GM12873 (cell line): Measurements from ENCODE around the gene SNX33.
A peak's percentile ranks its signal among the peaks of the same experiment; 100 is the strongest.

ENCODE experiments used
- TF ChIP-seq, protein P1 (sequence below): IDR thresholded peaks from 2 replicates; pipeline ENCODE4 v1.5.1; 2012; ENCODE audit warnings: low read depth, mild to moderate bottlenecking, moderate library complexity, low read length, control low read depth; ENCODE audit not compliant: insufficient read depth; ENCODE audit errors: missing control alignments

Gene SNX33

DNA sequence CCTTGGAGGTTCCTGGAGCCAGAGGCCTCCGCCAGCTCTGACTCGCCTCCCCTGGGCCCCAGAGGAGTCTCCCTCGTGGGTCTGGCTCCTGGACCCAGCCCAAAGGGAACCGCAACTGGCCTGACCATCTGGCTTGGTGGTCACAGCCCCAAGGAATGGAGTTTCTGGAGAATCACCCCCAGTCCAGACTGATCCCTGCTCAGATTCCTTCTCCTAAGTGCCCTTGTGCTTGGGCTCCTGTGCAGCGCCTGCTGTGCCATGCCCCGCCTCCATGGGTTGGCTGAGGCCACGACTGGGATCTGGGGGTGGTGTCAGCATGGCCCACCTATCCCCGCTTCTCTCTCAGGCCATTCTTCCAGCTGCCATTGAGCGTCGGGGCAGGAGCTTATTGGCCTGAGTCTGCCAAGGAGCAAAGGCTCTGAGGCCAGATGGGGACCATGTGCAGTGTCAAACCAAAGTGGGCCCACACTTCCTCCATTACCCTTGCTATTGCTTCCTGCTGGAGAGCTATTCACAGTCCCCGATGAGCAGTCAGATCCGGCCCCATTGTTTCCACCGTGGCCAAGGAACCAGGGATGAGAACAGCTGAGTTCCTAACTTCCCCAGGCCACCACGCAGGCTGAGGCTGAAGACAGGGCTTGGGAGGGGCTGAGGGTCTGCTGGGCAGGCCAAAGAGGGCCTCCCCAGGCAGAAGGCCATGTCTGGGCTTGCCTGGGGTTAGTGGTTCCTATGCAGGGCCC, 46.0 kb downstream of the SNX33 start:
- TF ChIP-seq, protein P1, sequence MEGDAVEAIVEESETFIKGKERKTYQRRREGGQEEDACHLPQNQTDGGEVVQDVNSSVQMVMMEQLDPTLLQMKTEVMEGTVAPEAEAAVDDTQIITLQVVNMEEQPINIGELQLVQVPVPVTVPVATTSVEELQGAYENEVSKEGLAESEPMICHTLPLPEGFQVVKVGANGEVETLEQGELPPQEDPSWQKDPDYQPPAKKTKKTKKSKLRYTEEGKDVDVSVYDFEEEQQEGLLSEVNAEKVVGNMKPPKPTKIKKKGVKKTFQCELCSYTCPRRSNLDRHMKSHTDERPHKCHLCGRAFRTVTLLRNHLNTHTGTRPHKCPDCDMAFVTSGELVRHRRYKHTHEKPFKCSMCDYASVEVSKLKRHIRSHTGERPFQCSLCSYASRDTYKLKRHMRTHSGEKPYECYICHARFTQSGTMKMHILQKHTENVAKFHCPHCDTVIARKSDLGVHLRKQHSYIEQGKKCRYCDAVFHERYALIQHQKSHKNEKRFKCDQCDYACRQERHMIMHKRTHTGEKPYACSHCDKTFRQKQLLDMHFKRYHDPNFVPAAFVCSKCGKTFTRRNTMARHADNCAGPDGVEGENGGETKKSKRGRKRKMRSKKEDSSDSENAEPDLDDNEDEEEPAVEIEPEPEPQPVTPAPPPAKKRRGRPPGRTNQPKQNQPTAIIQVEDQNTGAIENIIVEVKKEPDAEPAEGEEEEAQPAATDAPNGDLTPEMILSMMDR: no peak

DNA sequence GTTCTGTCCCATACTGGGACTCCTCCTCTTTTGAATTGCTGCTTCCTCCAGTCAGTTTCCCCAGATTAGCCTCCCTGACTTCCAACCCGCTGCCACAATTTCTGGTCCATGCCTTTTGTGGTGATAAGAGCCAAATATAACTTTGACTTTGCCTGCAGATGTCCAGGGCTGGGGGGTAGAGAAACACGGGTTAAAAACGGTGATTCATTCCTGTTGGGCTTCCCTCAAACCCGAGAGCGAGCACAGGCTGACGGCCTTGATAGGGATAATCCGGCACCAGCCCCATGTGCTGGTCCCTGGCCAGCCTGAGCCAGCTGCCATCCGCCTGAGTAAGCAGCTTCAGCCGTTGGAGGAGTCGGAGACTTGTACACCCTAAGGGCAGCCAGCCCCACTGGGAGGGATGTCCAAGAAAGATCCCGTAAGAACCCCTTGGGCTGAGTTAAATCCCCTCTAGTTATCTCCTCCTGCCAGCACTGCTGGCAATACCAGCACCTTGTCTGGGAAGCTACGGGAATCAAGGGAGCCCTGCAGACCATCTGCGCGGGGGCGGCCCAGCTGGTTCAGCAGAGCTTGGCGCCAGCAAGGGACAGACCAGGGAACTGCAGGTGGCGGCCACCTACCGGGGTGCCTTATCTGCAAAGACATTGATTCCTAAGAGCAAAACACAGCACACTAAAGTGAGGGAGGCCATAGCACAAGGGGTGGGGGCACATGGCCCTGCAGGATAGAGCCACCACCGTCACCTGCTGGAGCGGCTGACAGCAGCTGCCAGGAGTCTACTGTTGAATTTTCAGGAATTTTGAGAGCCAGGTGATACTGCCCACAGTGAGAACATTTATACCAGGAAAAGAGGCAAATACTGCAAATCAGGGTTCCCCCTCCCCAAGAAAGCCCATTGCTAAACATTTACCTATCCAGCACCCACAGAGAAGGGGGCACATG, 46.8 kb downstream of the SNX33 start:
- TF ChIP-seq, protein P1: peak; percentile 52

DNA sequence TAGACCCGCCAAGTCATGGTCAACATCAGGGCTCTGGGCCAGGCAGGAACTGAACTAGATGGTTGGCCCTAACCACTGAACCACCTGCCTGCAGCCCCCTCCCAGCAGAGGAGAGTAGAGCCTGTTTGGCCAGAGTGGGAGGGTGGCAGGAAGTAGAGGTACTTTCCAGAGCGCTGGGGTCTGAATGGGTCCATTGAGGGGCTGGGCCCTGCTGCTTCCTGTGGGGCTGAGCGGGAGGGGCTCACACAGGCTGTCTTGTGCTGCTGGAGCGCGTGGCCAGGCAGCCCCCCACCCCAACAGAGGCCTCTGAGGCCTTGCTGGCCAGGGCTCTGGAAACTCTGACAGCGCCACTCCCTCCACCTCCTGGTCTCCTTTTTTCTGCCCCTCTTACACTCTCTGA, 47.5 kb downstream of the SNX33 start:
- TF ChIP-seq, protein P1: no peak

DNA sequence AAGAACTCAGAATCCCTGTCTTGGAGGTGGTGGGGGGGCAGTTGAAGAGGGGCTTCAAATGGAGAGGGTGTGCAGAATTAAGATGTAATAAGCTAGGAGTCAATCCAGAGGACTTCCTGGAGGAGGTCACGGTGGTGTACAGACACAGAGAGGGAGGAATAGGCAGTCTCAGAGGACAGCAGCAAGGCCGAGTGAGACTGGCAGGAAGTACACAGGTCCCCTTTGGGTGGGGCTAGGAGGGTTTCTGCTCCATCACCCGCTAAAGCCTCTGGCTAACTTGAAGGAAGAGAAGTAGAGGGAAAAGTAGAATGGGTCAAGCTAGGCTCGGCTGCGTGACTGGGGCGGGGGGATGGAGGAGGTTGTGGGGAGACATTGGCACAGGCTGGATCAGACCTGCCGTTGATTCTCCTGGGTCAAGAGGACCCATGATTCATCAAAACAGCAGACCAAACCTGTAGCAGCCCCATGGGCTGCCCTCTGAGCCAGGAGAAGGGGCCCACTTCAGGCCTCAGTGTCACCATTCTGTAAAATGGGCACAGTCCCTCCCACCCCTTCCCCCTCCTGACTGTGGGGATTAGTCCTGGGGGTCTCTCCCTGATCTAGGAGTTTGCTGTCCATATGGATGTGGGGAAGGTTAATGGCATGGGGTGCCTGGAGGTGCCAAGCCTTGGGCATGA, 48.1 kb downstream of the SNX33 start:
- TF ChIP-seq, protein P1: no peak

DNA sequence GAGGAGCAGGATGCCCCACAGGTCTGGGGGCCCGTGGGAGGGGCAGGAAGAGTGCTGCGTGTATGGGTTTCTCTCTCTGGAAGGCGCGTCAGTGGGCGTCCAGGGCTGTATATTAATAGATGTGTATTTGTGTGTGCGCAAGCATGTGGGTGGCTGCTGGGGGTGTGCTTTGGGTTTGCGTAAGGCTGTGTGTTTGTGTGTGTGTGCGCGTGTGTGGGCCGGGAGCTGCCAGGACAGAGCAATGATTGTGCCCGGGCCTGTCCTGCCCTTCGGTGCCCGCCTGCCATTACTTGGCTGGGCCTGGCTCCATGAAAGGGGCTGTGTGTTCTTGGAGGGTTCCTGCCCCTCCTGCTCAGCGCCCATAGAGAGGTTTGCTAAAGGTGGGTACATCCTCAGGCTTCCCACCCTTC, 48.6 kb downstream of the SNX33 start:
- TF ChIP-seq, protein P1: no peak

DNA sequence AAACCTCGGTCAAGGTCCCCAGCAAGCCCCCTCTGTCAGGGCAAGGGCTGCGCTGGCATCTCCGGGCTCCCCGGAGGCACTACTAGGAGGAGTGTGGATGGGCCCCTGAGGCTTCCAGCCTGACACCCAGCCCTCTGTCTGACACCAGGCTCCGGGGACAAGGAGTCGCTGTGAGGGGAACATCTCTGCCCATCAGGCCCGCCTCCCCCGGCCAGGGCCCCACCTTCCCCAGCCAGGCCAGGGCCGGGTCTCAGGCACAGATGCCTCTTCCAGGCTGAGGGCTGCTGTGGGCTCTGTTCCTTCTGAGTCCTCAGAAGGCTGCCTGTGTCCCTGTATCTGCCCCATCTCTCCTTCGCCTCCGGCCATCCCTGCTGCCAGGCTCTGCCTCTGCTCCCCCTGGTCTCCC, 49.1 kb downstream of the SNX33 start:
- TF ChIP-seq, protein P1: no peak

DNA sequence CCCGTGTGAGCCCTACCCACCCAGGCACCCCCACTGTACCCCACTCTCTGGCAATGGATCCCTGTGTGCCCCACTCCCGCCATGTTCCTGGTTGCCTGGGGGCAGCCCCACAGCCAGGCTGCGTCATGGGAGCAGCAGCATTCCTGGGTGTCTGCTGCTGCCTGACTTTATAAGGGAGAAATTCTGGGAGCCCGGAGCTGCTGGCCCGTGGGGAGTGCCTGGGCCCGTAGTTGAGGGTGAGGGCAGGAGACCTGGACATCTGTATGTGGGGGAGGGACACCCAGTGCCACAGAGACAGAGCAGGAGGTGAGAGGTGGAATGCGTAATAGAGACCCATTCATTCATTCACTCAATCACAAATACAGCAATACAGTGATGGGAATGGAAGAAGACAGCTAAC, 49.8 kb downstream of the SNX33 start:
- TF ChIP-seq, protein P1: no peak
